Esophagus muscularis mucosa (tissue), 4 donors: ENCODE data around the gene GBF1. TPM values are rescaled to one million over a fixed set of nuclear protein-coding genes. Genes with fewer than 3 reads are reported as not detected.

Source experiments
- DNase-seq: peaks from one replicate; pipeline ENCODE4 v3.0.0-alpha.2; 2017; ENCODE audit errors: extremely low spot score
- H3K27ac ChIP-seq, 4 donors: fragments of 200-600 bp; sonication (generic); replicated peaks in 1 of 4; 1 replicate in 3 of 4; 2 replicates in 1 of 4; pipeline ENCODE4 v1.5.1; 2016 to 2019; ENCODE audit warnings: mild to moderate bottlenecking in 1 of 4
- H3K27me3 ChIP-seq, 4 donors: fragments of 200-600 bp; sonication (generic); one replicate each; pipeline versions ENCODE4 v1.5.1 to v1.6.0; 2016 to 2019
- H3K36me3 ChIP-seq, 4 donors: fragments of 200-600 bp; sonication (generic); one replicate each; pipeline ENCODE4 v1.5.1; 2016 to 2019
- H3K4me1 ChIP-seq, 4 donors: fragments of 200-600 bp; sonication (generic); one replicate each; pipeline ENCODE4 v1.5.1; 2016 to 2019
- H3K4me3 ChIP-seq, 4 donors: fragments of 200-600 bp; sonication (generic); 1 replicate in 2 of 4; 2 replicates in 2 of 4; pipeline ENCODE4 v1.5.1; 2016 to 2019; ENCODE audit warnings: mild to moderate bottlenecking in 4 of 4, moderate library complexity in 1 of 4
- H3K9me3 ChIP-seq, 4 donors: fragments of 200-600 bp; sonication (generic); 1 replicate in 3 of 4; 2 replicates in 1 of 4; pipeline ENCODE4 v1.5.1; 2016 to 2019
- EP300 ChIP-seq: sonication (generic); formaldehyde crosslinking; IDR thresholded peaks from one replicate; pipeline ENCODE4 v1.6.1; 2017; ENCODE audit warnings: antibody characterized with exemption
- POLR2A ChIP-seq: fragments of 450-650 bp; IDR thresholded peaks from one replicate; pipeline ENCODE4 v1.6.1; 2017; ENCODE audit warnings: antibody characterized with exemption, moderate library complexity, mild to moderate bottlenecking, low read depth
- POLR2AphosphoS5 ChIP-seq, 2 donors: sonication (generic); formaldehyde crosslinking; IDR thresholded peaks; one replicate each; pipeline ENCODE4 v1.6.1; 2017; ENCODE audit warnings: antibody characterized with exemption in 2 of 2
- WGBS: methylation state at CpG from one replicate; pipeline ENCODE4 v1.1.5; 2018; 5-methylcytosine and 5-hydroxymethylcytosine counted together
- intact Hi-C: fragments of 100-400 bp; cut with DNase I; formaldehyde crosslinking; loops from one replicate; pipeline ENCODE4 v1.15.1; 2023
- total RNA-seq, 4 donors: library from RNA; depleted of rRNA; stranded (reverse); fragments of >200 nt; gene quantifications; one replicate each; pipeline versions ENCODE4 v1.1.0 to v1.2.1, GENCODE V29; 2016
- TF ChIP-seq, protein P1 (sequence below), 3 experiments: fragments of 200-600 bp in 2 of 3; fragments of 450-650 bp in 1 of 3; sonication (generic) in 2 of 3; IDR thresholded peaks; one replicate each; pipeline ENCODE4 v1.5.1; 2017 to 2019; ENCODE audit warnings: antibody characterized with exemption in 3 of 3, mild to moderate bottlenecking in 2 of 3, moderate library complexity in 1 of 3

The GBF1 gene
- total RNA-seq, 4 donors from 2014 or later = 33.1 to 52.4 (median 40.0) TPM

DNA sequence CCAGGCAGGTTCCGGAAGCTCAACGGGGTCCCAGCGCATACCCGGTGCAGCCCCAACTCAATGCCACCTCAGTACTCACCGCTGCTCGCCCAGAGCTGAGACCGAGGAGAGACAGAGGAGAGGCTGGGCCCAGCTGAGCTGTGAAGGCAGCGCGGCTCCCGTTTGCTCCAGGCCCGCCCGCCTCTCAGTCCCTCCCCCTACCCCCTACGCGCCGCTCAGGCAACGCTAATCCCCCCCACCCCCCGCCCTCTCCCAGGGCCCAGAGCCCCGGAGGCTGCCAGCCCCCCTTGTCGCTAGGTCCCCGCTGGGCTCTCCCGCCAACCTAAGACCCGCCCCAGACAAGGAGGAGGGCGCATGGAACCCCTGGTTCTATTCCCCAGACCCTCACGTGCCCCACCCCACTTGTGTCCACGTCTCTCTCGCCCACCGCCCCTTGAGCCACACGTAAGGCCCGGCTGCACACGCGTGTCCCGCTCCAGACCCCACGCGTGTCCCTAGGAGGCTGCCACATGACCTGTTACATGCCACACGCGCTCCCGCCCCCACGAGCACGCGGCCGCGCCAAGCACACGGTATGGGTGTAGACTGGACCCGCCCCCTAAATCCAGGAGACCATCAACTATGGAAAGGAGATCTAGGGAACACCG lies 173.4 kb downstream of the GBF1 start, which contains the start of gene PSD:
Gene PSD, minus strand, starts transcription at position 164 of the 647 bp plus-strand sequence. CDS start 1,747 bp downstream, outside the sequence.
- WGBS = 3% methylated on average over 20 of the region's 45 CpGs
- H3K27me3 ChIP-seq = peaks cover 0 to 53% (median 20%) of the 10 kb centered on the region in 4 donors
- TF ChIP-seq POLR2AphosphoS5 (IDR thresholded peaks at IDR 0.05) = no peak
- TF ChIP-seq EP300 = no peak
- TF ChIP-seq POLR2A = no peak
- TF ChIP-seq, protein P1, sequence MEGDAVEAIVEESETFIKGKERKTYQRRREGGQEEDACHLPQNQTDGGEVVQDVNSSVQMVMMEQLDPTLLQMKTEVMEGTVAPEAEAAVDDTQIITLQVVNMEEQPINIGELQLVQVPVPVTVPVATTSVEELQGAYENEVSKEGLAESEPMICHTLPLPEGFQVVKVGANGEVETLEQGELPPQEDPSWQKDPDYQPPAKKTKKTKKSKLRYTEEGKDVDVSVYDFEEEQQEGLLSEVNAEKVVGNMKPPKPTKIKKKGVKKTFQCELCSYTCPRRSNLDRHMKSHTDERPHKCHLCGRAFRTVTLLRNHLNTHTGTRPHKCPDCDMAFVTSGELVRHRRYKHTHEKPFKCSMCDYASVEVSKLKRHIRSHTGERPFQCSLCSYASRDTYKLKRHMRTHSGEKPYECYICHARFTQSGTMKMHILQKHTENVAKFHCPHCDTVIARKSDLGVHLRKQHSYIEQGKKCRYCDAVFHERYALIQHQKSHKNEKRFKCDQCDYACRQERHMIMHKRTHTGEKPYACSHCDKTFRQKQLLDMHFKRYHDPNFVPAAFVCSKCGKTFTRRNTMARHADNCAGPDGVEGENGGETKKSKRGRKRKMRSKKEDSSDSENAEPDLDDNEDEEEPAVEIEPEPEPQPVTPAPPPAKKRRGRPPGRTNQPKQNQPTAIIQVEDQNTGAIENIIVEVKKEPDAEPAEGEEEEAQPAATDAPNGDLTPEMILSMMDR (IDR thresholded peaks at IDR 0.05) = no peak
- intact Hi-C loops = no loop called here
- no peak within 1 kb of the TSS for H3K27ac ChIP-seq
- no peak for DNase-seq
- peaks cover 32 to 46% (median 43%) of the 10 kb centered on the region in 4 donors for H3K4me1 ChIP-seq
- peak within 1 kb of the TSS; percentile 71 to 86 (median 83) for H3K4me3 ChIP-seq
- H3K36me3 ChIP-seq = peaks cover 0 to 10% (median 8%) of the 10 kb centered on the region in 4 donors
- no peaks in the 10 kb centered on the region for H3K9me3 ChIP-seq

DNA sequence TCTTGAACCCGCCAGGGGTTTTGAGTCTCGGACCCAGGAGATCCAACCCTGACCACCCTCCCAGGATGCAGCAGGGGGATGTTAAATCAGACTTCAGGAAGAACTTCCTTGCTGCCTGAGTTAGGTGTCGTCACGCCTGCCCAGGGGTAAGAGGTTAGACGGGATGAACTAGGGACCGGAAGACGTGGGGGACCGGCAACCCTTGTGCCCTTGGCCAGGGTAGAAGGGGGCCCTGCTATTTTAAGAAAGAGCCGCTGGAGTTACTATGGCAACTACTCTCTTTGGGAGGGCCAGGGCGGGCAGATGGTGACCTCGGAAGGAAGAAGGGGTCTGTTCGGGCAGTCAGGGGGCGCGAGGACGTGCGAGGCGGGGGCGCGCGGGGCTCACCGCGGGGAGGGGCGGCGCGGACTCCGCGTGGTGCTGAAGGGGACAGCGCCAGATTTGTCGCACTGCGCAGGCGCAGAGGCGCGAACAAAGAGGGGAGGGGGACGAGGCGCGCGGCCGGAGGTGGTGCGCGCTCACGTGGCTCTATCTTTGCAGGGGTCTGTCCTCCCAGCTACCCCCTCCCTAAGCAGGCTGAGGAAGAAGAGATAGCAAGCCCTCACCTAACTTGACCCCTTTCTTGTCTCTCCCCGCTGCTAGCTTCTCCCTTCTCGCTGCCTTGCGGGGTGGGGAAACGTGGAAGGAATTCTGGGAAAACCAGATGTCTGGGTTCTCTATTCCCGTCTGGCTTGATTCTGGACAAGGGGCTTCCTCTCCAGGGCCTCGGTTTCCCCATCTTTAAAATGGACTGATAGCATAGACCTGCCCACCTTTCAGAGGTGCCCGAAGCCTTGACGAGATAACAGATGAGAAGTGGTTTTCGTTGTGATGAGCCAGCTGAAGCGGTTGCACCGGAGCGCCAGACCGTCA lies 174.2 kb downstream of the GBF1 start:
- TF ChIP-seq POLR2AphosphoS5 (IDR thresholded peaks at IDR 0.05) = peak in 1 of 2 donors; percentile 54
- TF ChIP-seq, protein P1 (IDR thresholded peaks at IDR 0.05) = no peak
- no peak for TF ChIP-seq EP300
- H3K4me3 ChIP-seq = peak overlapping the region; percentile 71 to 86 (median 83)
- H3K4me1 ChIP-seq = peaks cover 32 to 46% (median 44%) of the 10 kb centered on the region in 4 donors
- H3K9me3 ChIP-seq = no peaks in the 10 kb centered on the region
- H3K36me3 ChIP-seq = peaks cover 5 to 17% (median 16%) of the 10 kb centered on the region in 4 donors
- H3K27ac ChIP-seq = peak overlapping the region; percentile 84 to 91 (median 90)
- 2% methylated on average over 35 of the region's 54 CpGs for WGBS
- no peak for DNase-seq
- peaks cover 0 to 45% (median 16%) of the 10 kb centered on the region in 4 donors for H3K27me3 ChIP-seq
- intact Hi-C loops = no loop called here

DNA sequence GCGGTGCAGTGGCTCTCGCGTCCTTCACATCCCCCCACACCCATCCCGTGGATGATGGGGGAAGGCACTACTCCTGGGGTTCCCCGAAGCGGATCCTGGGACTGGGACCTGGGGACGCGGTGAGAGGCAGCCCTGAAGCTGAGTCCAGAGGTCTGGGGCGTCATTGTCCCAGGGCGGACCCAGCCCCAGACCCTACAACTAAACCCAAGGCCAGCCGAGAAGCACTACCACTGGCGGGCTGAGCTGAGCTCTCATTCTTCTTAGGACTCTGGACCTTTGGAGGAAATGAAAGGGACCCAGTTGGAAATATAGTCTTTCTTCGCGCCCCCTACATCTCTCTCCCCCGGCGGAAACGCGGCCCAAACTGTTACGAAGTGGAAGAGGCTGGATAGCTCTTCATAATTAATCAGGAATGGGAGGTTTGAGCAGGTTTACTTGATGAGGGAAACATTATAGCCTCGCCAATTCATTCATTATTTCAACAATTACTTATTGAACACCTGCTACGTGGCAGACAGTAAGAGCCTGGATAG lies 174.9 kb downstream of the GBF1 start:
- WGBS = 2% methylated on average over 12 of the region's 21 CpGs
- Histone ChIP-seq H3K36me3 (peaks cover 6 to 24% (median 19%) of the 10 kb centered on the region in 4 donors), H3K27me3 (peaks cover 0 to 38% (median 12%) of the 10 kb centered on the region in 4 donors), H3K4me1 (peaks cover 32 to 46% (median 44%) of the 10 kb centered on the region in 4 donors), H3K4me3 (peak overlapping the region; percentile 71 to 86 (median 83)), H3K27ac (peak overlapping the region; percentile 84 to 91 (median 90)), H3K9me3 (no peaks in the 10 kb centered on the region)
- TF ChIP-seq POLR2A (no peak), POLR2AphosphoS5 (IDR thresholded peaks at IDR 0.05) (no peak), EP300 (no peak)
- TF ChIP-seq, protein P1 (IDR thresholded peaks at IDR 0.05) = no peak
- DNase-seq = no peak
- intact Hi-C loops = no loop called here

DNA sequence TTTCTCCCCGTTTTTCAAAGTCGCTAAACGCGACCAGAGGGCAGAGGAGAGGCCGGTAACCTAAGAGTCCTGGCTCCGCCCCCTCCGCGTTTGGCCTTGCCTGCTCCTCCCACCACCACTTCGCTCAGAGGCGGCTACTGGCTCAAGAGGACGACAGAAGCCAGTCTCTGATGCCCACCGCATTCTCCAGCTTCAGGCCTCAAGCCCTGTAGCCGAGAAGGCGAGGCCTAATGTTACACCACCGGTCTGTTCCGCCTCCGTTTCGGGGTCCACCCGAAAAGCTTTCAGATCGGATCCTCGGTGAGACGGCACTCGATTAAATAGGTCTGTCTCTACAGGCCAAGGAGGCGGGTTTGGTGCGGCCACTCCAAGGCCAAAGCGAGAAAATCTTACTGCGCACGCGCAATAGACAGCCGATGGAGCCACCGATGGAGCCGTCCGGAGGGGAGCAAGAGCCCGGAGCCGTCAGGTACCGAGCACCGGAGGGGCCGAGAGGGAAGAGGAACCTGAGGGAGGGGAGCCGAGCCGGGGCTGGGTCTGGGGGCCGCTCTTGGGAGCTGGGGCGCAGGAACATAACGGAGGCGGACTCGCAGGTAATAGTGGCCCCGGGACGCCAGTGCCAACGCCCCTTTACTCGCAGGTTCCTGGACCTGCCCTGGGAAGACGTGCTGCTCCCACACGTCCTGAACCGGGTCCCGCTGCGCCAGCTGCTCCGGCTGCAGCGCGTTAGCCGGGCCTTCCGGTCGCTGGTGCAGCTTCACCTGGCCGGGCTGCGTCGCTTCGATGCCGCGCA lies 175.6 kb downstream of the GBF1 start, which contains the start of gene FBXL15:
Gene FBXL15, plus strand, starts transcription at position 123 of the 793 bp plus-strand sequence. Its CDS starts 294 bp downstream, at position 417.
- intact Hi-C loops = no loop called here
- H3K27ac ChIP-seq = peak within 1 kb of the TSS; percentile 84 to 91 (median 90)
- H3K4me3 ChIP-seq = peak within 1 kb of the TSS; percentile 71 to 86 (median 83)
- peaks cover 32 to 46% (median 44%) of the 10 kb centered on the region in 4 donors for H3K4me1 ChIP-seq
- peak; percentile 99 for DNase-seq
- no peak for TF ChIP-seq POLR2A
- TF ChIP-seq, protein P1 (IDR thresholded peaks at IDR 0.05) = peak in 1 of 3 experiments; percentile 42
- peak; percentile 75 to 92 for TF ChIP-seq POLR2AphosphoS5 (IDR thresholded peaks at IDR 0.05)
- 0% methylated on average over 35 of the region's 66 CpGs for WGBS
- peaks cover 6 to 24% (median 19%) of the 10 kb centered on the region in 4 donors for H3K36me3 ChIP-seq
- H3K27me3 ChIP-seq = peaks cover 0 to 31% (median 7%) of the 10 kb centered on the region in 4 donors
- no peaks in the 10 kb centered on the region for H3K9me3 ChIP-seq
